Pancreas (tissue), 10 donors: ENCODE measurements around the gene TMCC1. TPM values are rescaled to one million over a fixed set of nuclear protein-coding genes. Genes with fewer than 3 reads are reported as not detected.

Experiments
- ATAC-seq, 4 donors: fragments of 200-7000 bp; cut with Tn5 transposase; one replicate each; pipeline versions ENCODE4 v1.8.0 to v1.9.1; 2020; ENCODE audit warnings: mild to moderate bottlenecking in 4 of 4, moderate library complexity in 4 of 4
- DNase-seq, 6 donors: peaks; one replicate each; pipeline ENCODE4 v3.0.0-alpha.2; 2020
- FAIRE-seq: peaks from 2 replicates; lab custom pipeline; 2012; peaks lifted over from hg19 to GRCh38; lab: Jason Lieb, UNC
- H3K27ac ChIP-seq, 4 donors: fragments of 200-600 bp; sonication (generic); 1 replicate in 3 of 4; 2 replicates in 1 of 4; pipeline versions ENCODE4 v1.5.0 to v1.8.0; 2020
- H3K27me3 ChIP-seq, 4 donors: fragments of 200-600 bp; one replicate each; pipeline ENCODE4 v1.8.0; 2021
- H3K36me3 ChIP-seq, 3 donors: fragments of 200-600 bp; sonication (generic) in 1 of 3; one replicate each; pipeline versions ENCODE4 v1.5.0 to v1.8.0; 2020 to 2021
- H3K4me1 ChIP-seq, 3 donors: fragments of 200-600 bp; one replicate each; pipeline ENCODE4 v1.8.0; 2021
- H3K4me3 ChIP-seq, 4 donors: fragments of 200-600 bp; sonication (generic) in 2 of 4; one replicate each; pipeline versions ENCODE4 v1.5.0 to v1.8.0; 2020 to 2021
- H3K9me3 ChIP-seq, 4 donors: fragments of 200-600 bp; one replicate each; pipeline ENCODE4 v1.8.0; 2021
- WGBS, 2 donors: extraction: QIAGEN DNeasy Blood & Tissue Kit; methylation state at CpG; one replicate each; pipeline ENCODE4 v1.1.7; 2013; 5-methylcytosine and 5-hydroxymethylcytosine counted together
- intact Hi-C, 3 donors: fragments of 100-400 bp; cut with DNase I; formaldehyde crosslinking; loops; one replicate each; pipeline versions ENCODE4 v1.11.1 to v1.14.2; 2022
- polyA plus RNA-seq, 2 donors: library from polyadenylated mRNA; stranded (reverse); fragments of 200-250 nt; gene quantifications; one replicate each; pipeline ENCODE4 v1.2.3, GENCODE V29; 2013
- total RNA-seq, 6 donors: library from RNA; stranded (reverse); fragmentation: NEBNext Ultra II Directional in 4 of 6; extraction: Animal tissue kit (Norgen Biotek cat#: 25700) in 4 of 6; gene quantifications; one replicate each; pipeline versions ENCODE4 v1.2.1 to v1.2.4, GENCODE V29; 2021 to 2023
- TF ChIP-seq, protein P1 (sequence below), 4 donors: fragments of 200-600 bp; sonication (generic) in 3 of 4; IDR thresholded peaks; one replicate each; pipeline versions ENCODE4 v1.5.0 to v1.8.0; 2021; ENCODE audit warnings: antibody characterized with exemption in 4 of 4
- donor health status: healthy with polysubstance abuse.
- donor health status: DM: no; HTN: no; CAD: no; lungs with moderate emphysema.
- donor health status: DM: no; HTN: no; CAD: no.
- donor health status: control.
- donor health status: control.
- donor health status: Bipolar disorder and iron deficiency.
- donor health status: DM: yes; HTN: yes; CAD: no.
- donor health status: DM: no; HTN: no; CAD: no.
- donor health status: DM: no; HTN: no; CAD: no.
- donor health status: DM: yes; HTN: yes; CAD: no.

Gene TMCC1
- total and polyA plus RNA-seq, 8 donors: 5.6 to 27.5 (median 16.9) TPM

DNA sequence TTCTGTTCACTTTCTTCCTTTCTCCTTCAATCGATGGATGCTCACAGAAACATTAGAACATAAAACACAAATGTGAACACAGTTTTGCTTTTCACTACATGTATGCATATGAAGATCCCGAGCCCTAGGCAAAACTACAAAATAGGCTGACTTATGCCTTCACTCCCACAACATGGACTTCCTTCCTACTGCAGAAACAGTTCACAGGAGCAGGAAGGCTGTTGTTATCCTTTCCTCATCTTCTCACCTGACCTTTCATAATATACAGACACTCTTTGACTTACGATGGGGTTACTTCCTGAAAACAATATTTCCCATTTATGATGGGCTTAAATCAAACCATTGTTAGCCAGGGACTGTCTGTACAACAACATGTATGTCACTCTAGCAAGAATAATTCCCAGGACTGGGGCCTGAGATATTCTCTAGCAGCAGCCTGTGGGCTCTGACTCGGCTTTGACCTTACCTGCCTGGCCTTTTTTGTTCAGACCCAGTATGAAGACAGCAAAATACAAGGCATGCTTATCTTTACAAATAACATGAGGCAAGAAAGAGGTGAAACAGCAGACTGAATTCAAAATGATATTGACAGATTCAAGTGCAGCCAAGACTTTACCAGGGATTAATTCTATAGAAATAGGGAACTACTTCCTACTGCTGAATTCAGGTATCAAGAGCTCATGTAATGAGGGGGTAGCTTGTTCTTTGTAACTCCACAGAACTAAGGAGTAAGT lies 235.2 kb downstream of the TMCC1 start:
- H3K36me3 ChIP-seq: no peaks in the 10 kb centered on the region
- FAIRE-seq (no peak), DNase-seq (no peak), ATAC-seq (no peak)
- H3K9me3 ChIP-seq: no peaks in the 10 kb centered on the region
- WGBS, 2 donors: 51 to 61% methylated on average over 4 of the region's 4 CpGs
- H3K27ac ChIP-seq: no peak overlapping the region
- TF ChIP-seq, protein P1, sequence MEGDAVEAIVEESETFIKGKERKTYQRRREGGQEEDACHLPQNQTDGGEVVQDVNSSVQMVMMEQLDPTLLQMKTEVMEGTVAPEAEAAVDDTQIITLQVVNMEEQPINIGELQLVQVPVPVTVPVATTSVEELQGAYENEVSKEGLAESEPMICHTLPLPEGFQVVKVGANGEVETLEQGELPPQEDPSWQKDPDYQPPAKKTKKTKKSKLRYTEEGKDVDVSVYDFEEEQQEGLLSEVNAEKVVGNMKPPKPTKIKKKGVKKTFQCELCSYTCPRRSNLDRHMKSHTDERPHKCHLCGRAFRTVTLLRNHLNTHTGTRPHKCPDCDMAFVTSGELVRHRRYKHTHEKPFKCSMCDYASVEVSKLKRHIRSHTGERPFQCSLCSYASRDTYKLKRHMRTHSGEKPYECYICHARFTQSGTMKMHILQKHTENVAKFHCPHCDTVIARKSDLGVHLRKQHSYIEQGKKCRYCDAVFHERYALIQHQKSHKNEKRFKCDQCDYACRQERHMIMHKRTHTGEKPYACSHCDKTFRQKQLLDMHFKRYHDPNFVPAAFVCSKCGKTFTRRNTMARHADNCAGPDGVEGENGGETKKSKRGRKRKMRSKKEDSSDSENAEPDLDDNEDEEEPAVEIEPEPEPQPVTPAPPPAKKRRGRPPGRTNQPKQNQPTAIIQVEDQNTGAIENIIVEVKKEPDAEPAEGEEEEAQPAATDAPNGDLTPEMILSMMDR (IDR thresholded peaks at IDR 0.05): no peak
- no peaks in the 10 kb centered on the region for H3K27me3 ChIP-seq
- H3K4me1 ChIP-seq: peaks cover 4 to 21% (median 12%) of the 10 kb centered on the region in 3 donors
- intact Hi-C loops: loop anchor here in 1 of 3 donors (10.0 kb wide), 1 partner anchor 167 kb away; no protein-coding TSS in a partner anchor
- H3K4me3 ChIP-seq: no peak overlapping the region

DNA sequence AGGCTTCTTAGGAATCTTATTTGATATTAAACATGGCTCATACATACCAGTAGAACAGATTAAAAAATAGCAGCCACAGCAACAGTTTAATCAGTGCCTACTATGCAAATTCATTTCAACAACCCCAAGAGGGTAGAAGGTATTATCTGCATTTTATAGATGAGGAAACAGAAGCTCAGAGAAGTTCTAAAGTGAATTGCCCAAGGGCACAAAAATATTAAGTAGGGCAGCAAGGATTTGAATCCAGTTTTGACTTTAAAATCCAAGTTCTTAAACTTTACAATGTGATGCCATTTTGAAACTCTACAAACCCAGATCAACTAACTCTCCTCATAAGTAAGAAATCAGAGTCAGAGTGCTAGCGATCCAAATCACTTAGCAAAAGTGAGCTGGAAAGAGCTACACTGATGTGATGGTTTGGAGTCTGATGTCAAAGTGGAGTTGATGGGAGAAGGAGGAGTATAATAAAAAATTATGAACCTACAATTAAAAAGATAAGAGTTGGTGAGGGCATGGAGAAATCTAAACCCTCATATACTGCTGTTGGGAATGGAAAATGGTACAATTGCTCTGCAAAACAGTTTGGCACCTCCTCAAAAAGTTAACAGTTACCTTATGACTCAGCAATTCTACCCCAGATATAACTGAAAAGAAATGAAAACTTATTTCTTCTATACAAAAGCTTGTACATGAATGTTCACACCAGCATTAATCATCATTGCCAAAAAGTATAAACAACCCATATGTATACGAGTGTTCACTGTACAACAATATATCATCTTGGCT lies 236.1 kb downstream of the TMCC1 start:
- Histone ChIP-seq H3K36me3 (no peaks in the 10 kb centered on the region), H3K27ac (peak overlapping the region in 1 of 4 donors; percentile 26), H3K4me3 (no peak overlapping the region), H3K9me3 (no peaks in the 10 kb centered on the region), H3K4me1 (peaks cover 3 to 21% (median 12%) of the 10 kb centered on the region in 3 donors), H3K27me3 (no peaks in the 10 kb centered on the region)
- TF ChIP-seq, protein P1 (IDR thresholded peaks at IDR 0.05): no peak
- intact Hi-C loops: loop anchor here in 1 of 3 donors (10.0 kb wide), 1 partner anchor 167 kb away; no protein-coding TSS in a partner anchor
- ATAC-seq: peak; percentile 48 to 69 (median 56)
- 62 to 63% methylated on average over 2 of the region's 2 CpGs for WGBS, 2 donors
- DNase-seq: no peak
- FAIRE-seq: no peak

DNA sequence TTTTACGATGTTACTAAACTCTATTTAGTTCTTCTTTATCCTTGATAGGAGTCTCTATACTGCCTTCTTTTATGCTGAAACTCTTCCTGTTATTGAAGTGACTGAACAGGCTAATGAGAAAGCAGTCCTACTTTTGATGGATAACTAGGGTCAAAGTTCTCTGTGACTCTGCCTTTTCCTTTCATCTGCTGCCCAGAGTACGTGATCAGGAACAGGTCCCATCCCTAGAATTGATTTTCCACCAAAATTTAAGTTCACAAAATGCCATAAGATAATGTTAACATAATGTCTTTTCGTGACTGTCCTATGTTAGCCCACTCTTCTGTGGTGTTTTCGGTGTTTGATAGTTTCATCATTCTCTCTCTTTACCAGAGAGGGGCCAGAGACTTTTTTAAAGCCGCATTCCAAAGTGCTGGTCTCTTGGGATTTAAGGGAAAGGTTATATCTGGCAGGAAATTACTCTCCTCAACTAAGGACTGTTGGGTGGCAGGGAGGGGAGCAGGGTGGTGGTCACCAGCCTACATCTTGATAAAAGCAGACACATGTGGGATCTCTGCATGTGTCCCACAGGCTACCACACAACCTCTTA lies 236.8 kb downstream of the TMCC1 start:
- intact Hi-C loops: loop anchor here in 1 of 3 donors (10.0 kb wide), 1 partner anchor 168 kb away; no protein-coding TSS in a partner anchor
- H3K27ac ChIP-seq: peak overlapping the region in 1 of 4 donors; percentile 26
- no peaks in the 10 kb centered on the region for H3K27me3 ChIP-seq
- no peaks in the 10 kb centered on the region for H3K36me3 ChIP-seq
- ATAC-seq (peak in 3 of 4 donors; percentile 59 to 71 (median 65)), DNase-seq (no peak), FAIRE-seq (no peak)
- peaks cover 0 to 14% (median 7%) of the 10 kb centered on the region in 3 donors for H3K4me1 ChIP-seq
- no peak overlapping the region for H3K4me3 ChIP-seq
- 67 to 68% methylated on average over 5 of the region's 5 CpGs for WGBS, 2 donors
- TF ChIP-seq, protein P1 (IDR thresholded peaks at IDR 0.05): no peak
- no peaks in the 10 kb centered on the region for H3K9me3 ChIP-seq

DNA sequence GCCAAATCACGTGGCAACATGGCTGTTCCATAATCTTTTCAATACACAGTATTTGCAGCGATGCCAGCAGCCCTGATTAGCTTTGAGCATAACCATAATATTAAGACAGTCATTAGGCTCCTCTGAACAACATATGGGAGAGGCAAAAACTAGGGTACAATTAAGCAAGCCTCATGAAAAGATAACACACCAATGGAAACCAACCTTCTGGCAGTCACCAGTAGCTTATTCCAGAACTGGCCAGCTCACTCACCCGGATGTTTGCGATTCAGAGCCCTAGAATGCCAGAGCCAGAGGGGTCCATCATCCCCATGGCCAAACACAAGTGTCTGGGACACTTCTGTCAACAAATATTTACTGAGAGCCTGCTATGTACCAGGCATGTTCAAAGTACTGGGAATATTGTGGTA lies 238.2 kb downstream of the TMCC1 start:
- TF ChIP-seq, protein P1 (IDR thresholded peaks at IDR 0.05): no peak
- no peak for DNase-seq
- intact Hi-C loops: loop anchor here in 1 of 3 donors (10.0 kb wide), 1 partner anchor 170 kb away; no protein-coding TSS in a partner anchor
- Histone ChIP-seq H3K27ac (no peak overlapping the region), H3K9me3 (no peaks in the 10 kb centered on the region), H3K36me3 (no peaks in the 10 kb centered on the region), H3K4me1 (peaks cover 0 to 11% (median 7%) of the 10 kb centered on the region in 3 donors), H3K27me3 (no peaks in the 10 kb centered on the region), H3K4me3 (no peak overlapping the region)
- ATAC-seq: no peak
- 71 to 72% methylated on average over 4 of the region's 4 CpGs for WGBS, 2 donors
- no peak for FAIRE-seq
